HG03103 (cell line): ENCODE data around the gene PITPNM1.
"Not testable (repeated sequence)": the region's sequence is repeated elsewhere in the genome, so short reads cannot be mapped to it uniquely, and the experiment has no call there.

Experiments used
- ATAC-seq: cut with Tn5 transposase; IDR thresholded peaks from one replicate; pipeline ENCODE4 v1.9.1; 2021; ENCODE audit warnings: low read depth; ENCODE audit not compliant: unreplicated experiment

PITPNM1 gene

GRCh38 chr11:67491276-67492068 is 13.7 kb downstream of the PITPNM1 start:
- no peak for ATAC-seq

DNA sequence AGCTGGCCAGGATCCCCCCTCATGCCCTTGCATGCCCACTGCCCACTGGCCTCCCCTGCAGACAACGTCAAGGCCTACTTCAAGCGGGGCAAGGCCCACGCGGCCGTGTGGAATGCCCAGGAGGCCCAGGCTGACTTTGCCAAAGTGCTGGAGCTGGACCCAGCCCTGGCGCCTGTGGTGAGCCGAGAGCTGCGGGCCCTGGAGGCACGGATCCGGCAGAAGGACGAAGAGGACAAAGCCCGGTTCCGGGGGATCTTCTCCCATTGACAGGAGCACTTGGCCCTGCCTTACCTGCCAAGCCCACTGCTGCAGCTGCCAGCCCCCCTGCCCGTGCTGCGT is 14.5 kb downstream of the PITPNM1 start:
- no peak for ATAC-seq

GRCh38 chr11:67489885-67490726 is 15.1 kb downstream of the PITPNM1 start:
- no peak for ATAC-seq

GRCh38 chr11:67489203-67489884 is 15.8 kb downstream of the PITPNM1 start:
- no peak for ATAC-seq

- ATAC-seq: no peak
Observed at GRCh38 chr11:67486481-67487195, 18.5 kb downstream of the PITPNM1 start.

DNA sequence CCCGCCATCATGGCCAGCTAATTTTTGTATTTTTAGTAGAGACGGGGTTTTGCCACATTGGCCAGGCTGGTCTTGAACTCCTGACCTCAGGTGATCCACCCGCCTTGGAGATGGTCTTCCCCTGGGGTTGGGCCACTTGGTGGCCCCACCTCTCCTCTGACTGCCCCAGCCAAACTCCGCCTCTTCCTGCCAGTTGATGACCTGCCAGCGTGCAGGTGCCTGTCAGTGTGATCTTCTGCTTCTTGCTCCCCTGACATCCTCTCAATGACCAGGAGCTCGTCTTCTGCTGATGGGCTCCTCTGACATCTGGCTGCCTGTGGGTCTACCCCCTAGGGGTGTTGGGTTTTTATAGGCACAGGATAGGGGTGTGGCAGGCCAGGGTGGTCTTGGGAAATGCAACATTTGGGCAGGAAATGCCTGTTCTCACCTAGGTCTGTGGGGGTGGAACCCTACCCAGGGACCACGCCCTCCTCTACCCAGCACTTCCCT is 19.2 kb downstream of the PITPNM1 start:
- not testable (repeated sequence) for ATAC-seq

- ATAC-seq: no peak
Observed at GRCh38 chr11:67484847-67485311, 20.3 kb downstream of the PITPNM1 start.

- no peak for ATAC-seq
Observed at GRCh38 chr11:67483831-67484665, 21.1 kb downstream of the PITPNM1 start.

GRCh38 chr11:67482827-67483798 is 22.1 kb downstream of the PITPNM1 start, which contains the start of gene AIP:
Gene AIP (plus strand): TSS chr11:67483026. CDS start chr11:67483159, 133 bp downstream.
- ATAC-seq: peak; percentile 48

DNA sequence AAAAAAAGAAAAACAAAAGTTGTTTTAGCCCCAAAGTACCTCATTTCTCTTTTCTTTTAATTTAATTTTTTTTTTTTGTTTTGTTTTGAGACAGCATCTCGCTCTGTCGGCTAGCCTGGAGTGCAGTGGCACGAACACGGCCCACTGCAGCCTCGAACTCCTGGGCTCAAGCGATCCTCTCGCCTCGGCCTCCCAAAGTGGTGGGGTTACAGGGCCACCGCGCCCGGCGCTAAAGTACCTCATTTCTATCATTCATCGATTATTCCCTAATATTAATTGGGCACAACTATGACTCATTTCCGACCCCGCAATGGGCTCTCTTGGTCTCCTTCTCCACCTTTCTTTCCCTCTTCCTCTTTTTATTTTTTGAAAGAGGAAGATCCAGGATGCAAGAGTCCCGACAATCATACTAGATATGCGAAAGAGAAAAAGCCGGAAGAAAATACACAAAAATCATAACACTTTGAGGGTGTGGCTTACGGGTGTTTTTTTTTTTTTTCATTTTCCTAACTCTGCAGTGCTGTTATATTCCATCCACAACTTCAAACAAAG is 22.8 kb downstream of the PITPNM1 start:
- no peak for ATAC-seq

DNA sequence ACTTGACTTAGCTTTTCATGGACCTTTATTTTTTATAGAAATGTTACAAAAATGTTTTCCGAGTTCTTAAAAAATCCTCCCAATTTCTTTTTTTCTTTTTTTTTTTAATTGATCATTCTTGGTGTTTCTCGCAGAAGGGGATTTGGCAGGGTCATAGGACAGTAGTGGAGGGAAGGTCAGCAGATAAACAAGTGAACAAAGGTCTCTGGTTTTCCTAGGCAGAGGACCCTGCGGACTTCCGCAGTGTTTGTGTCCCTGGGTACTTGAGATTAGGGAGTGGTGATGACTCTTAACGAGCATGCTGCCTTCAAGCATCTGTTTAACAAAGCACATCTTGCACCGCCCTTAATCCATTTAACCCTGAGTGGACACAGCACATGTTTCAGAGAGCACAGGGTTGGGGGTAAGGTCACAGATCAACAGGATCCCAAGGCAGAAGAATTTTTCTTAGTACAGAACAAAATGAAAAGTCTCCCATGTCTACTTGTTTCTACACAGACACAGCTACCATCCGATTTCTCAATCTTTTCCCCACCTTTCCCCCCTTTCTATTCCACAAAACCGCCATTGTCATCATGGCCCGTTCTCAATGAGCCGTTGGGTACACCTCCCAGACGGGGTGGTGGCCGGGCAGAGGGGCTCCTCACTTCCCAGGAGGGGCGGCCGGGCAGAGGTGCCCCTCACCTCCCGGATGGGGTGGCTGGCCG is 27.7 kb downstream of the PITPNM1 start:
- ATAC-seq: not testable (repeated sequence)

- ATAC-seq: not testable (repeated sequence)
Observed at GRCh38 chr11:67476692-67477091, 28.5 kb downstream of the PITPNM1 start.

GRCh38 chr11:67472882-67473281 is 32.3 kb downstream of the PITPNM1 start:
- no peak for ATAC-seq

DNA sequence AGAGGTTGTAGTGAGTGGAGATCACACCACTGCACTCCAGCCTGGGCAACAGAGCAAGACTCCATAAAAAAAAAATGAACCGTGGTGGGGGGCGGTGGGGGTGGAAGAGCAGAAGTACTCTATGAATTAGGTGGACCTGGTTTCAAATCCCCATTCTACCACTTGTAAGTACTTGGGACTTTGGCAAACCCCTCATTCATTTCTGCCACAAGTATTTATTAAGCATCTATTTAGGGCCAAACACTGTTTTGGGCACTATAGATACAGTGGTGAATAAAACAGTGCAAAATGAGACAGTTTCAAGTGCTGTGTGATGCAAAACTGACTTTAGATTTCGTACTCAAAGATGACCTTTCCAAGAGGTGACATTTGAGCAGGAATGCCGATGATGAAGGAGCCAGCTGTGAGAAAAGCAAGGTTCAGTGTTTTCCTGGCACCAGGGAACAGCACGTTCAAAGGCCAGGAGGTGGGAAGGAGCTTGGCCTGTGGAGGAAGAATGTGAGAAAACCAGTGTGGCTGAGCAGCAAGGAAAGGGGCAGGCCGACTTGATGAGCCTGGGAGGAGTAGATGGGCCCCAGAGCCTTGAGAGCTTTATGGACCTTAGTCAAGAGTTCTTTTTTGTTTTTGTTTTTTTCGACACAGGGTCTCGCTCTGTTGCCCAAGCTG is 34.7 kb downstream of the PITPNM1 start:
- ATAC-seq: no peak

DNA sequence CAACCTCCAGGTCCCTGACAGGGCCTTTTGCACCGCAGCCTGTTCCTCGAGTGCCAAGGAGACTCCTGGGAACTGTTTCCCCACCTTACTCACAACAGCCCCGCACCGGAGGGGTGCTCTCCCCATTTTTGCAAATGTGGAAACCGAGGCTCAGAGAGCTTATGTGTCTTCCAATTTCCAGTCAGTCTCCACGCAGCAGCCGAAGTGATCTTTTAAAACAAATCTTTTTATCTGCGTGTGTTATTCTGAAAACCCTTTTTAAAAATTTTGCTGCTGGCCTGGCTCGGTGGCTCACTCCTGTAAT is 35.7 kb downstream of the PITPNM1 start:
- no peak for ATAC-seq

GRCh38 chr11:67468759-67469507 is 36.2 kb downstream of the PITPNM1 start, which contains the start of gene TMEM134:
Gene TMEM134 (minus strand): TSS chr11:67469251. CDS start chr11:67469192, 59 bp downstream.
- peak; percentile 45 for ATAC-seq
